ENCODE results near the gene SRP9. TPM values are rescaled to one million over a fixed set of nuclear protein-coding genes. Genes with fewer than 3 reads are reported as not detected.

SRP9 gene
- total and polyA plus RNA-seq, 9 donors = 151 to 239 (median 187) TPM

DNA sequence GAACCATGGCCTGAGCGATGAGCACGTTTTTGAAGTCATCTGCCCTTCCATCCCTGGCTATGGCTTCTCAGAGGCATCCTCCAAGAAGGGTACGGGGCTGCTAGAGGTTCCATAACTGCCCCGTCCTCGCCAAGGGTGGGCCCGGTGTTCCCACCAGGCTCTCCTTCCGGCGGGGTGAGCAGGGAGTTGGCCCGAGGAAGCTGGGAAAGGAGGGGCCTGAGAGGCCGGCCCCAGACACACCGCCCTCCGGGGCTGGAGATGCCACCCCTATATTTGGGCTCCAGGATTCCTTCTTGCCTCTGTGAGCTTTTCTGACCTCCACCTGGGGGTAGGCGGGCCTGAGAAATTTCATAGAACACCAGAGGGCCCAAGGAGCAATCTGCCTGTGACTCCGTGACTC is 61.2 kb downstream of the SRP9 start:
- no peak for DNase-seq
- H3K27me3 ChIP-seq = no peaks in the 10 kb centered on the region
- intact Hi-C loops (cut with DNase I) = no loop called here
- no peaks in the 10 kb centered on the region for H3K36me3 ChIP-seq
- H3K4me3 ChIP-seq = no peak overlapping the region
- no peaks in the 10 kb centered on the region for H3K9me3 ChIP-seq
- peaks cover 7% of the 10 kb centered on the region for H3K4me1 ChIP-seq (ENCODE audit: insufficient read depth)
- WGBS, 3 donors = 78 to 89% (median 81%) methylated on average over 14 of the region's 14 CpGs
- H3K27ac ChIP-seq = no peak overlapping the region
- TF ChIP-seq EP300 (IDR thresholded peaks at IDR 0.05) = no peak

Small RNA genes lying within 50 kb of the gene (small RNA-seq; reads per million reads assigned to genes)
- gene RNU6-1304P = not detected

Other genes starting within 250 kb of the SRP9 start
- gene ENAH, start 124.7 kb upstream of the SRP9 start, total RNA-seq = 100 to 1,000 TPM in 1 of 7 donors, 10 to 100 TPM in 6; 33.4 to 112 (median 88.6) TPM
- 100 to 1,000 TPM in 1 of 2 donors, 10 to 100 TPM in 1; 40.1 to 137 TPM for gene ENAH, start 124.7 kb upstream of the SRP9 start, polyA plus RNA-seq
- gene EPHX1, start 32.3 kb downstream of the SRP9 start, total RNA-seq = 100 to 1,000 TPM; 213 to 462 (median 302) TPM
- gene EPHX1, start 32.3 kb downstream of the SRP9 start, polyA plus RNA-seq = 100 to 1,000 TPM; 285 to 566 TPM
- gene TMEM63A, start 104.6 kb downstream of the SRP9 start, total RNA-seq = 10 to 100 TPM; 42.4 to 82.8 (median 65.5) TPM
- gene TMEM63A, start 104.6 kb downstream of the SRP9 start, polyA plus RNA-seq = 10 to 100 TPM; 29.6 to 36.2 TPM
- gene LEFTY1, start 111.3 kb downstream of the SRP9 start, total RNA-seq = 1 to 10 TPM; 1.3 to 5.1 (median 2.0) TPM
- gene LEFTY1, start 111.3 kb downstream of the SRP9 start, polyA plus RNA-seq = 1 to 10 TPM in 1 of 2 donors, under 1 TPM in 1; 0.43 to 3.8 TPM
- gene PYCR2, start 146.4 kb downstream of the SRP9 start, total RNA-seq = 10 to 100 TPM; 48.8 to 93.3 (median 58.7) TPM
- gene PYCR2, start 146.4 kb downstream of the SRP9 start, polyA plus RNA-seq = 10 to 100 TPM; 35.8 to 66.1 TPM
- 100 to 1,000 TPM in 1 of 7 donors, 10 to 100 TPM in 5, 1 to 10 TPM in 1; 9.7 to 196 (median 21.4) TPM for gene LEFTY2, start 163.4 kb downstream of the SRP9 start, total RNA-seq
- 10 to 100 TPM; 20.3 to 37.2 TPM for gene LEFTY2, start 163.4 kb downstream of the SRP9 start, polyA plus RNA-seq
- gene SDE2, start 221.5 kb downstream of the SRP9 start, total RNA-seq = 10 to 100 TPM; 16.0 to 24.4 (median 18.3) TPM
- gene SDE2, start 221.5 kb downstream of the SRP9 start, polyA plus RNA-seq = 10 to 100 TPM; 13.1 to 13.2 TPM